ENCODE measurements around the gene MEX3C. TPM values are rescaled to one million over a fixed set of nuclear protein-coding genes. Genes with fewer than 3 reads are reported as not detected.

Gene MEX3C
- total RNA-seq, 1 donor from 2014 or later: 24.8 TPM

GRCh38 chr18:51168960-51169662, 28.4 kb downstream of the MEX3C start:
- no peaks in the 10 kb centered on the region for H3K4me1 ChIP-seq
- intact Hi-C loops (cut with DNase I): no loop called here

GRCh38 chr18:51168026-51168742, 29.3 kb downstream of the MEX3C start:
- H3K4me3 ChIP-seq: no peak overlapping the region
- no peaks in the 10 kb centered on the region for H3K4me1 ChIP-seq
- no peaks in the 10 kb centered on the region for H3K36me3 ChIP-seq
- DNase-seq (no peak), ATAC-seq (no peak)
- no peak overlapping the region for H3K27ac ChIP-seq
- no peaks in the 10 kb centered on the region for H3K27me3 ChIP-seq
- no peak for TF ChIP-seq CTCF (IDR thresholded peaks at IDR 0.05)
- no peaks in the 10 kb centered on the region for H3K9me3 ChIP-seq
- intact Hi-C loops (cut with DNase I): no loop called here

More at GRCh38 chr18:51168960-51169662, 28.4 kb downstream of the MEX3C start:
- Histone ChIP-seq H3K9me3 (no peaks in the 10 kb centered on the region), H3K36me3 (no peaks in the 10 kb centered on the region), H3K27ac (no peak overlapping the region), H3K27me3 (no peaks in the 10 kb centered on the region), H3K4me3 (no peak overlapping the region)
- no peak for TF ChIP-seq CTCF (IDR thresholded peaks at IDR 0.05)
- DNase-seq (no peak), ATAC-seq (no peak)

GRCh38 chr18:51165296-51165695, 32.2 kb downstream of the MEX3C start:
- no peak for TF ChIP-seq CTCF (IDR thresholded peaks at IDR 0.05)
- no peaks in the 10 kb centered on the region for H3K27me3 ChIP-seq
- no peaks in the 10 kb centered on the region for H3K36me3 ChIP-seq
- DNase-seq (no peak), ATAC-seq (no peak)
- H3K4me3 ChIP-seq: no peak overlapping the region
- H3K9me3 ChIP-seq: no peaks in the 10 kb centered on the region
- intact Hi-C loops (cut with DNase I): no loop called here
- H3K27ac ChIP-seq: no peak overlapping the region
- H3K4me1 ChIP-seq: no peaks in the 10 kb centered on the region

GRCh38 chr18:51164761-51165281, 32.7 kb downstream of the MEX3C start:
- Histone ChIP-seq H3K27ac (no peak overlapping the region), H3K4me1 (no peaks in the 10 kb centered on the region), H3K9me3 (no peaks in the 10 kb centered on the region), H3K36me3 (no peaks in the 10 kb centered on the region), H3K27me3 (no peaks in the 10 kb centered on the region), H3K4me3 (no peak overlapping the region)
- ATAC-seq (no peak), DNase-seq (no peak)
- intact Hi-C loops (cut with DNase I): no loop called here
- no peak for TF ChIP-seq CTCF (IDR thresholded peaks at IDR 0.05)

GRCh38 chr18:51164342-51164741, 33.1 kb downstream of the MEX3C start:
- DNase-seq (no peak), ATAC-seq (no peak)
- Histone ChIP-seq H3K9me3 (no peaks in the 10 kb centered on the region), H3K4me3 (no peak overlapping the region), H3K36me3 (no peaks in the 10 kb centered on the region), H3K4me1 (no peaks in the 10 kb centered on the region), H3K27ac (no peak overlapping the region), H3K27me3 (no peaks in the 10 kb centered on the region)
- intact Hi-C loops (cut with DNase I): no loop called here
- no peak for TF ChIP-seq CTCF (IDR thresholded peaks at IDR 0.05)

Data from upper lobe of right lung (tissue), 1 donor.